ENCODE measurements around the gene AGTR1. TPM values are rescaled to one million over a fixed set of nuclear protein-coding genes. Genes with fewer than 3 reads are reported as not detected.

Gene AGTR1
- total RNA-seq = 0.37 and 0.55 TPM in 2 replicates

GRCh38 chr3:148697306-148698189, at the start of gene AGTR1:
Gene AGTR1 (plus strand): TSS chr3:148697903. CDS start chr3:148741036, 43,133 bp downstream.

Other genes with a start within 250 kb of the AGTR1 start
- not detected in 2 replicates for gene CPB1, start 129.9 kb downstream of the AGTR1 start, total RNA-seq
- gene CPA3, start 167.4 kb downstream of the AGTR1 start, total RNA-seq = not detected in 2 replicates